ENCODE data around the gene VKORC1L1. TPM values are rescaled to one million over a fixed set of nuclear protein-coding genes. Genes with fewer than 3 reads are reported as not detected.

Gene VKORC1L1
- total RNA-seq, 1 experiment from 2014 or later = 30.9 TPM

- no peak for ATAC-seq
- RAD21 ChIA-PET (ENCODE audit: low non-redundant PET in 1 of 2, low total read pairs in 2 of 2, uncharacterized antibody in 2 of 2, unreplicated experiment in 2 of 2) = no interaction called here
- no peak for DNase-seq (ENCODE audit: low read depth, low spot score)
- H3K4me1 ChIP-seq (ENCODE audit: control insufficient read depth in 1 of 2, insufficient read depth in 2 of 2, low read length in 2 of 2) = no peaks in the 10 kb centered on the region
- no peaks in the 10 kb centered on the region for H3K9me2 ChIP-seq (ENCODE audit: insufficient read depth)
- no peaks in the 10 kb centered on the region for H4K20me1 ChIP-seq (ENCODE audit: insufficient read depth)
- H3K9ac ChIP-seq (ENCODE audit: low read length) = no peak overlapping the region
- no peak overlapping the region for H3K4me2 ChIP-seq (ENCODE audit: low read length)
- H3K36me3 ChIP-seq (ENCODE audit: control insufficient read depth in 1 of 2, insufficient read depth in 2 of 2, low read length in 2 of 2) = peaks cover 36 to 37% of the 10 kb centered on the region in 2 experiments; a peak in 3 of 4 replicates
- no peak overlapping the region for H3K27ac ChIP-seq (ENCODE audit: low read depth, low read length)
- CTCF ChIA-PET = no interaction called here
- H3K9me3 ChIP-seq (ENCODE audit: control insufficient read depth in 1 of 2, insufficient read depth in 1 of 2, low read depth in 1 of 2, low read length in 2 of 2) = no peaks in the 10 kb centered on the region
- H2AFZ ChIP-seq (ENCODE audit: low read depth, low read length, poor library complexity, severe bottlenecking) = no peak overlapping the region
- BruUV-seq (replicated peaks) = no TSS peak
- POLR2A ChIA-PET = no interaction called here
- TF ChIP-seq POLR2AphosphoS5 (IDR thresholded peaks at IDR 0.05; ENCODE audit: low read depth, low read length) (no peak), SP1 (IDR thresholded peaks at IDR 0.05; ENCODE audit: low read depth) (no peak), JUND (IDR thresholded peaks at IDR 0.05) (no peak), TCF7L2 (IDR thresholded peaks at IDR 0.05; ENCODE audit: borderline replicate concordance, extremely low read depth, insufficient read depth, insufficient read length) (no peak), ZBTB33 (IDR thresholded peaks at IDR 0.05; ENCODE audit: extremely low read depth, insufficient replicate concordance, low read length) (no peak), SIN3A (IDR thresholded peaks at IDR 0.05; ENCODE audit: low read depth) (no peak), SRF (IDR thresholded peaks at IDR 0.05; ENCODE audit: low read depth) (no peak), ZNF274 (IDR thresholded peaks at IDR 0.05; ENCODE audit: low read depth, low read length) (no peak), REST (IDR thresholded peaks at IDR 0.05; ENCODE audit: low read depth) (no peak), CTCF (IDR thresholded peaks at IDR 0.05 in 2 of 3, conservative IDR thresholded peaks at IDR 0.05 in 1 of 3; ENCODE audit: borderline replicate concordance in 1 of 3, insufficient read depth in 1 of 3, low read depth in 2 of 3, low read length in 2 of 3) (no peak), ELF1 (IDR thresholded peaks at IDR 0.05; ENCODE audit: borderline replicate concordance, low read depth) (no peak), EGR1 (IDR thresholded peaks at IDR 0.05; ENCODE audit: low read depth) (no peak), ZFX (IDR thresholded peaks at IDR 0.05) (no peak), EZH2phosphoT487 (IDR thresholded peaks at IDR 0.05; ENCODE audit: borderline replicate concordance) (no peak), ATF3 (IDR thresholded peaks at IDR 0.05) (no peak), POLR2A (IDR thresholded peaks at IDR 0.05; ENCODE audit: borderline replicate concordance, extremely low read depth, insufficient read depth, insufficient read length) (no peak), RAD21 (IDR thresholded peaks at IDR 0.05; ENCODE audit: low read depth) (no peak), CEBPB (IDR thresholded peaks at IDR 0.05; ENCODE audit: low read depth) (no peak), CBX3 (IDR thresholded peaks at IDR 0.05; ENCODE audit: low read depth) (no peak)
- no peaks in the 10 kb centered on the region for H3K27me3 ChIP-seq (ENCODE audit: insufficient read depth, low read length)
- no peak overlapping the region for H3K4me3 ChIP-seq (replicated peaks in 1 of 2; ENCODE audit: low read depth in 1 of 2, low read length in 2 of 2)
- intact Hi-C loops (cut with micrococcal nuclease) = no loop called here
- H3K79me2 ChIP-seq (ENCODE audit: insufficient read depth, low read length) = no peaks in the 10 kb centered on the region
Observed at GRCh38 chr7:65966146-65966545, 93.3 kb downstream of the VKORC1L1 start.

Data from HCT116 (cell line).